ENCODE data around the gene TEKTIP1. TPM values are rescaled to one million over a fixed set of nuclear protein-coding genes. Genes with fewer than 3 reads are reported as not detected.

TEKTIP1 gene
- total RNA-seq, 1 donor from 2014 or later = not detected

DNA sequence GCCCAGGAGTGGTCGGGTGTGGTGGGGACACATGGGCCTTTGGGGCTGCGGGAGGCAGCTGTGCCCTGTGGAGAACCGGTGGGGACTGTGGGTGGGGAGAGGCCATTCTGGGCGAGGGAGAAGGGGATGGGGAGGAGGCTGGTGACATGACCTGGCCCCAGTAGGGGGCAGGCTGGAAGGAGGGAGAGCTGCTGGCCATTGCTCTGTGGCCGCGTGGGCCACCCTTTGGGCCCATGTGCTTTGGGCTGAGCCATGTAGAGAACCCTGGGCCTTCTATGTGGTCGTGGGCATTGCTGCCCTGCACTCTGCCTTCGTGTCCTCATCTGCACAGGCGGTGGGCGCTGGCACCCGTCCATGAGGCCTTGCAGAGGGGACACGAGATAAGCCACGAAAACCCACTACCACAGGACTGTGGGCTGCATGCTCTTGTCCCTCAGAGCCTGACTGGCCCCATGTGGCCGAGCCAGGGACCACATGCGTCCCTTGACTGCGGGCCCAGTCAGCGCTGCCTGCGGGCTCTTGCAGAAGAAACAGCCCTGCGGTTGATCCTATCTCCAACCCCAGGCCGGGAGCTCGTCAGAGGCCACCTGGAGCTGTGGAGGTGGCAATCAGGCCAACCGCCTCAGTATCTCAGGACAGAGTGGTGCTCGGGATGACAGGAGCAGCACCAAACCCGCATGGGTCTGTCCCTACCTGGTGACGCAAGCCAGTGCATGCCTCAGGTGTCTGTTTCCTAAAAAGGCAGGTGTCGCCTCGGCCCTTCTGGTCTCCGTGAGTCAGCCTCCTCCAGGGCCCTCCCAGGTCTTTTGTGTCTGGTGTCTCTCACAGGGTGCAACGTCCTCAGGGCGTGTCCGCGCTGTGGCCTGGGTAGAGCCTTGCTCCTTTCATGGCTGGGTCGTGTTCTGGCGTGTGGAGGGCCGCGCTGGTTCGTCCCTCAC lies 18.5 kb upstream of the TEKTIP1 start:
- Histone ChIP-seq H3K27me3 (ENCODE audit: control insufficient read depth, insufficient read depth, low read length) (no peaks in the 10 kb centered on the region), H3K36me3 (ENCODE audit: control insufficient read depth, insufficient read depth, low read length) (no peaks in the 10 kb centered on the region), H3K4me3 (ENCODE audit: low read depth, low read length) (no peak overlapping the region)
- DNase-seq (ENCODE audit: low read depth) = no peak
- TF ChIP-seq, protein P1, sequence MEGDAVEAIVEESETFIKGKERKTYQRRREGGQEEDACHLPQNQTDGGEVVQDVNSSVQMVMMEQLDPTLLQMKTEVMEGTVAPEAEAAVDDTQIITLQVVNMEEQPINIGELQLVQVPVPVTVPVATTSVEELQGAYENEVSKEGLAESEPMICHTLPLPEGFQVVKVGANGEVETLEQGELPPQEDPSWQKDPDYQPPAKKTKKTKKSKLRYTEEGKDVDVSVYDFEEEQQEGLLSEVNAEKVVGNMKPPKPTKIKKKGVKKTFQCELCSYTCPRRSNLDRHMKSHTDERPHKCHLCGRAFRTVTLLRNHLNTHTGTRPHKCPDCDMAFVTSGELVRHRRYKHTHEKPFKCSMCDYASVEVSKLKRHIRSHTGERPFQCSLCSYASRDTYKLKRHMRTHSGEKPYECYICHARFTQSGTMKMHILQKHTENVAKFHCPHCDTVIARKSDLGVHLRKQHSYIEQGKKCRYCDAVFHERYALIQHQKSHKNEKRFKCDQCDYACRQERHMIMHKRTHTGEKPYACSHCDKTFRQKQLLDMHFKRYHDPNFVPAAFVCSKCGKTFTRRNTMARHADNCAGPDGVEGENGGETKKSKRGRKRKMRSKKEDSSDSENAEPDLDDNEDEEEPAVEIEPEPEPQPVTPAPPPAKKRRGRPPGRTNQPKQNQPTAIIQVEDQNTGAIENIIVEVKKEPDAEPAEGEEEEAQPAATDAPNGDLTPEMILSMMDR (IDR thresholded peaks at IDR 0.05; ENCODE audit: insufficient read depth, low read length, poor library complexity, severe bottlenecking) = no peak

DNA sequence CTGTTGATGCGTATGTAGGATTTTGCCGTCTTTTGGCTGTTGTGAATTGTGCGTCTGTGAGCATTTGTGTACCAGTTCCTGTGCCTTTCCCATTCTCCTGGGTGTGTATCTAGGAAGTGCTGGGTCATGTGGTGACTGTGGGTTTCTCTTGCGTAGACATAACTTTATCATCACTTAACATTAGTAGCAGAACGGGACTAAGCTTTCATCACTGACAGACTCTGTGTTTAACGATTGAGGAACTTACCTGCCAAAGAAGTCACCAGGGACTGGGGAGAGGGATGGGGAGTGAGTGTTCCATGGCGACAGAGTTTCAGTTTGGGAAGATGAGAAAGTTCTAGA lies 17.9 kb upstream of the TEKTIP1 start:
- TF ChIP-seq, protein P1 (IDR thresholded peaks at IDR 0.05; ENCODE audit: insufficient read depth, low read length, poor library complexity, severe bottlenecking) = no peak
- DNase-seq (ENCODE audit: low read depth) = no peak
- Histone ChIP-seq H3K4me3 (ENCODE audit: low read depth, low read length) (no peak overlapping the region), H3K27me3 (ENCODE audit: control insufficient read depth, insufficient read depth, low read length) (no peaks in the 10 kb centered on the region), H3K36me3 (ENCODE audit: control insufficient read depth, insufficient read depth, low read length) (no peaks in the 10 kb centered on the region)

DNA sequence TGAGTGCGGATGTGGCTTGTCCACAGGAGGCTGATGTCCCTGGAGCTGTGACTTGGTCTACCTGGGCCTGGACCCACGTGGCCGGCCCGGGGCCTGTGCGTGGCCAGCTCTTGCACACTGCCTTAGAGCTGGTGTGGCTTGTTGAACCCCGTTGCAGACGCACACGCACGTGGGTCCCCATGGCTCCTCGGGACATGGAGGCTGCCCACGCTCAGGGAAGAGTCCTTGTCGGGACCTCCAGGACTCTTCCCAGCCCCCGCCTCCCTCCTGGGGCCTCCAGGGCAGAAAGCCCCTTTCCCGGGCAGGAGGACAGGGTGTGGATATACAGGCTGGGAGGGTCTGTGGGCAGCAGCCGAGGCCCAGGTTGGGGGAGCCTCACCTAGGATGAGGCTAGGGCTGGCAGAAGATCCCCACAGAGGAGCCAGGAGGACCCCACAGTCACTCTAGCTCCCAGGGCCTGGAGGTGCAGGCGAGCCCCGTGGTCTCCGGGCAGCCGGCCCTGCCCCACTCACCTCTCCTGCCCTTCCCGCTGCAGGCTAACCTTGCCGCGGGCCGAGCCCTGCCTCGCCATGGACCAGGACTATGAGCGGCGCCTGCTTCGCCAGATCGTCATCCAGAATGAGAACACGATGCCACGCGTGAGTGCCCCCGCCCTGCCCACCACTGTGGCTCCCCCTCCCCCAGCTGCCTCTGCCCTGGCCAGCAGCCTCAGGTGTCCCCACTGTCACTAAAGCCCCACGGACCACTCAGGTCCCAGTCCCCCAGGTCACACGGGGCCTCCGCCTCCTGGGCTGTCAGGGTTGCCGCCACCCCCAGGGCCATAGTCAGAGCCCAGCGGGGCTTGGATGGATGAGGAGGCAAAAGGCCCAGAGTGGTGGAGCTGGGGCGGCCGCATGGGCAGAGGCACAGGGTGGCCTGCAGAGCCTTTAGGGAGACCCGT lies 16.3 kb upstream of the TEKTIP1 start:
- H3K36me3 ChIP-seq (ENCODE audit: control insufficient read depth, insufficient read depth, low read length) = peaks cover 1% of the 10 kb centered on the region
- TF ChIP-seq, protein P1 (IDR thresholded peaks at IDR 0.05; ENCODE audit: insufficient read depth, low read length, poor library complexity, severe bottlenecking) = no peak
- H3K27me3 ChIP-seq (ENCODE audit: control insufficient read depth, insufficient read depth, low read length) = no peaks in the 10 kb centered on the region
- no peak overlapping the region for H3K4me3 ChIP-seq (ENCODE audit: low read depth, low read length)
- DNase-seq (ENCODE audit: low read depth) = no peak

DNA sequence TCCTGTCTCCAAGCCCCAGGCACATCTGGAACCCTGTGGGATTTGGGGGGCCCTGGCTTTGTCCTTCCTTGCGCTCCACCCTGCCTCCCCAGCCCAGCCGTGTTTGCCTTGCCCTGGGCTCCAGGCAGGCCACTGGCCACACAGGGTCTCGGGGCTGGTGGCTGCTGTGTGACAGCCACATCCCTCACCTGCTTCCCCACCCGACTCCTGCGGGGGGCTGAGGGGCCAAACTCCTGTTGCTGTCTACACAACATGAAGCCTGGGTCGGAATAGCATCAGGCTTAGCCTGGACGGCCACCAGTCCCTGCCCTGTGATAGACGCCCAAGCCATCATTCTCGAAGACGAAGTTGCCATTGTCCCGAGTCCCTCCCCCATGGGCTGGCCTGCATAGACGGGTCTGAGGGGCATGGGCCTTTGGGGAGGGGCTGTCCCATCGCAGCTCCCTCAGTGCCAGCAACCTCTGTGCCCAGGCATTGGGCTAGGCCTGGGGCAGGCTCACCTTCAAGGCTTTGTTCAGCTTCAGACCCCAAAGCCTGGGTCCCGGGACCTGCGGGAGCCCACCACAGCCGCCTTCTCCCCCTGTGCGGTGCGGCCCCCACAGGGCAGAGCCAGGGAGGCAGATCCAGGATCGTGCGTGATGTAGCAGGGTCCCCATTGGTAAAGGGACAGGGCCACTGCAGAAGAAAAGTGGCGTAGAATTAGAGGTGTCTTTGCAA lies 15.5 kb upstream of the TEKTIP1 start:
- DNase-seq (ENCODE audit: low read depth) = no peak
- TF ChIP-seq, protein P1 (IDR thresholded peaks at IDR 0.05; ENCODE audit: insufficient read depth, low read length, poor library complexity, severe bottlenecking) = no peak
- Histone ChIP-seq H3K36me3 (ENCODE audit: control insufficient read depth, insufficient read depth, low read length) (peaks cover 4% of the 10 kb centered on the region), H3K4me3 (ENCODE audit: low read depth, low read length) (no peak overlapping the region), H3K27me3 (ENCODE audit: control insufficient read depth, insufficient read depth, low read length) (no peaks in the 10 kb centered on the region)

DNA sequence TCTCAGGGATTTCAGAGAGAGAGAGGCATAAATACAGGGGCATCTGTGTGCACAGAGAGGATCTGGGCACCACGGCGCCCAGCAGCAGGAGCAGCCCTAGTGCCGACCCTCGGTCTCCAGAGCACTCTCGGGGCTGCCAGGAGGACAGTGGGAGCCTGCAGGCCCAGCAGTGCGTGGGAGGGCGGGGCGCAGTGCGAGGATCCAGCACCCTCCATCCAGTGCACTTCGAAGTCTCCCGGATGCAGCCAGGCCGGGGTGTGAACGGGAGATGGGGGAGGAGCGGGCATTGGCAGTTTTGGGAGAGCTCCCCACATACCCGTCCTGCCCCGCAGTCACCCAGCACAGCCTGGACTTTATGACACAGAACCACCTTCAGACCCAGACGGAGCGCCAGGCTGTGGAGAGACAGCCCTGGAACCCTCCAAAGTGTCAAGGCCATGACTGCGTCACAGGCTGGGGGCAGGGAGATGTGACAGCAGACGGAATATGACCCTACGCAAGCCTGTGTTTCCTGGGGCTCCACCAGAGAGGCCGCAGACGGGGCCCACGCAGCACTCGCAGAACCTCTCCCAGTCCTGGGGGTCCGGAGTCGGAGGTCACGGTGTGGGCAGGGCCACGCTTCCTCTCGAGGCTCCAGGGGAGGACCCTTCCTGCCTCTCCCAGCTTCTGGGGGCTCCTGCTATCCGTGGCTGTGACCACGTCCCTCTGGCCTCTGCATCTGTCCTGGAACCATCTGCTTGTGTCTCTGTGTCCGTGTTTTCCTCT lies 14.7 kb upstream of the TEKTIP1 start:
- no peak for DNase-seq (ENCODE audit: low read depth)
- TF ChIP-seq, protein P1 (IDR thresholded peaks at IDR 0.05; ENCODE audit: insufficient read depth, low read length, poor library complexity, severe bottlenecking) = no peak
- H3K4me3 ChIP-seq (ENCODE audit: low read depth, low read length) = no peak overlapping the region
- H3K36me3 ChIP-seq (ENCODE audit: control insufficient read depth, insufficient read depth, low read length) = peaks cover 4% of the 10 kb centered on the region
- H3K27me3 ChIP-seq (ENCODE audit: control insufficient read depth, insufficient read depth, low read length) = no peaks in the 10 kb centered on the region

All from kidney epithelial cell (primary cell).